GM19397 (cell line): ENCODE data around the gene MED14.

Experiments
- ATAC-seq: cut with Tn5 transposase; IDR thresholded peaks from one replicate; pipeline ENCODE4 v1.9.1; 2021; ENCODE audit warnings: mild to moderate bottlenecking, moderate library complexity; ENCODE audit not compliant: unreplicated experiment

Gene MED14

DNA sequence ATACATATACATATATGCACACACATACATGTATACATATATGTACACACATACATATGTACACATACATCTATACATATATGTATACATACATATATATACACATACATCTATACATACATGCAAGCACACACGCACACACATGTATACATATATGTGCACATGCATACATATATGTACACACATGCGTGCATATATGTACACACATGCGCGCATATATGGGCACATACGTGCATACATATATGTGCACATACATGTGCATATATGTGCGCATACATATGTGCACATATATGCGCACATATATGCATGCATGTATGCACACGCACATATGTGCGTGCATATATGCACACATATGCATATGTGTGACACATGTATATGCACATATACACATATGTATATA, 119.4 kb downstream of the MED14 start:
- ATAC-seq: no peak

DNA sequence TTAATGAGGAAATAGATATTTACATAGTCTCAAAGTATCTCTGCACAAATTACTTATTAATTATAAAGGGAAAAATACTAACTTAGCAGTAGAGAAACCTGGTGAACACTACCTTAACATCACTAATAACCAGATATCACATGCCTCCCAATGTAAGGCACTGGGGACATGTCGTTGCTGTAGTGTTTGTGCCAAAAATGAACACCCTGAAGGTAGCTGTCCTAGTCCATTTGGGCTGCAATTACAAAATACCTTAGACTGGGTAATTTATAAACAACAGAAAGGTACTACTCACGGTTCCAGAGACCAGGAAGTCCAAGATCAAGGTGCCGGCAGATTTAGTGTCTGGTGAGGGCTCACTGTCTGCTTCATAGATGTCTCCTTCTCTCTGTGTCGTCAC, 122.8 kb downstream of the MED14 start:
- ATAC-seq: no peak

DNA sequence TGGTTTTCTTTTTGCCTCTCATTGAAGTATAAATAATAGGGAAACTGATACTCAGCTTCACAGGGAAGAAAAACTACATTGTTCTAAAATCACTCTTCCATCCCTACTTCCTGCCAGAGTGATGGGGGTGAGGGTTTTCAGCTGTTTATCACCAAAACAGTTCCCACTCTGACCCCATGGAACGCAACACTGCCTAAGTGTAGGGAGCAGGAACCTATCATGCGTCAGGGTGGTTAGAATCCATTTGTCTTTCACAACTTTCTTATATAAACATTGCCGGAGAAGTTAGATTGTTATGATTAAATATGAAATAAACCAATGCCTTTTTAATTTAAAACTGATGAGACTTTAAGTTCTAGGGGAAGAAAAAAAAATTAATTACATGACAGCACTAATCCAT, 128.0 kb downstream of the MED14 start:
- ATAC-seq: no peak

DNA sequence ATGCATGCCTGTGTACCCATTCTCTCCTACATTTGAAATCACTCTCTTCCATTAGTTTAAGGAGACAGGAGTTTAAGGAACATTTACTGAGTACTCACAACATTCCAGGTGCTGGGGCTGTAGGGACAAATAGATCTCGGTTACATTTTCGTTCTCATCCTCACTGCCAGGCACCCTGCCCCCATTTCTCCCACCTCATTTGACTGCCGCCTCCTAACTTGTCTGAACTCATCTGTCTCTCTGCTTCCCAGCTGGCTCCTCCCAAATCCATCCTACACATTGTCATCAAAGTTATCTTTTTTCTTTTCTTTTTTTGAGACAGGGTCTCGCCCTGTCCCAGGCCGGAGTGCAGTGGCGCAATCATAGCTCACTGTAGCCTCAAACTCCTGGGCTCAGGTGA, 131.9 kb downstream of the MED14 start:
- ATAC-seq: no peak
